BLaER1 (cell line): Measurements from ENCODE around the gene LMAN1L.
A peak's percentile ranks its signal among the peaks of the same experiment; 100 is the strongest.

Experiments
- H3K27ac ChIP-seq: shearing (Covaris generic); formaldehyde crosslinking; 2 replicates; pipeline ENCODE4 v1.8.1; 2022
- H3K27me3 ChIP-seq: shearing (Covaris generic); formaldehyde crosslinking; 2 replicates; pipeline ENCODE4 v1.8.1; 2022
- H3K36me3 ChIP-seq: shearing (Covaris generic); formaldehyde crosslinking; 2 replicates; pipeline ENCODE4 v1.8.1; 2022
- H3K4me1 ChIP-seq: shearing (Covaris generic); formaldehyde crosslinking; 2 replicates; pipeline ENCODE4 v1.8.1; 2022
- H3K4me2 ChIP-seq: shearing (Covaris generic); formaldehyde crosslinking; 2 replicates; pipeline ENCODE4 v1.8.1; 2022
- H3K4me3 ChIP-seq: shearing (Covaris generic); formaldehyde crosslinking; 2 replicates; pipeline ENCODE4 v1.8.1; 2022
- H3K9ac ChIP-seq: shearing (Covaris generic); formaldehyde crosslinking; 2 replicates; pipeline ENCODE4 v1.8.1; 2022
- H3K9me3 ChIP-seq: shearing (Covaris generic); formaldehyde crosslinking; 2 replicates; pipeline ENCODE4 v1.8.1; 2022
- H4K20me1 ChIP-seq: shearing (Covaris generic); formaldehyde crosslinking; 2 replicates; pipeline ENCODE4 v1.8.1; 2022
- Cebpa-rat ChIP-seq: shearing (Covaris generic); IDR thresholded peaks from 2 replicates; pipeline ENCODE4 v1.8.1; 2022

LMAN1L gene

GRCh38 chr15:74793135-74794028 is 19.3 kb upstream of the LMAN1L start:
- Histone ChIP-seq H3K27me3 (no peaks in the 10 kb centered on the region), H3K4me3 (no peak overlapping the region; the same call in 1 of the 2 replicates), H4K20me1 (peaks cover 98% of the 10 kb centered on the region), H3K9me3 (no peaks in the 10 kb centered on the region), H3K9ac (peak overlapping the region; percentile 27; the same call in 1 of the 2 replicates), H3K4me2 (peak overlapping the region; percentile 99), H3K36me3 (peaks cover 46% of the 10 kb centered on the region), H3K27ac (peak overlapping the region; percentile 71), H3K4me1 (peaks cover 89% of the 10 kb centered on the region)
- TF ChIP-seq Cebpa-rat = no peak

GRCh38 chr15:74794248-74794969 is 18.2 kb upstream of the LMAN1L start:
- no peak overlapping the region for H3K9ac ChIP-seq
- peak overlapping the region; percentile 31 for H3K4me2 ChIP-seq
- peak overlapping the region; percentile 31 for H3K27ac ChIP-seq
- peaks cover 89% of the 10 kb centered on the region for H3K4me1 ChIP-seq
- peaks cover 56% of the 10 kb centered on the region for H3K36me3 ChIP-seq
- no peak overlapping the region for H3K4me3 ChIP-seq
- no peaks in the 10 kb centered on the region for H3K9me3 ChIP-seq
- no peaks in the 10 kb centered on the region for H3K27me3 ChIP-seq
- no peak for TF ChIP-seq Cebpa-rat
- peaks cover 98% of the 10 kb centered on the region for H4K20me1 ChIP-seq

GRCh38 chr15:74794970-74795349 is 17.7 kb upstream of the LMAN1L start:
- H3K9ac ChIP-seq = no peak overlapping the region
- peak overlapping the region; percentile 31 for H3K27ac ChIP-seq
- no peaks in the 10 kb centered on the region for H3K9me3 ChIP-seq
- TF ChIP-seq Cebpa-rat = no peak
- no peaks in the 10 kb centered on the region for H3K27me3 ChIP-seq
- H3K4me1 ChIP-seq = peaks cover 89% of the 10 kb centered on the region
- H4K20me1 ChIP-seq = peaks cover 98% of the 10 kb centered on the region
- H3K36me3 ChIP-seq = peaks cover 62% of the 10 kb centered on the region
- H3K4me2 ChIP-seq = peak overlapping the region; percentile 31
- H3K4me3 ChIP-seq = no peak overlapping the region

- Histone ChIP-seq H3K36me3 (peaks cover 73% of the 10 kb centered on the region), H3K27ac (no peak overlapping the region)
- no peak for TF ChIP-seq Cebpa-rat
Measured at GRCh38 chr15:74795966-74796625, 16.5 kb upstream of the LMAN1L start.

GRCh38 chr15:74798388-74799254 is 14.0 kb upstream of the LMAN1L start:
- peak overlapping the region; percentile 24; the same call in 1 of the 2 replicates for H3K9ac ChIP-seq
- peak overlapping the region; percentile 55 for H3K4me2 ChIP-seq
- peaks cover 93% of the 10 kb centered on the region for H4K20me1 ChIP-seq
- H3K4me1 ChIP-seq = peaks cover 59% of the 10 kb centered on the region
- no peaks in the 10 kb centered on the region for H3K27me3 ChIP-seq
- no peak for TF ChIP-seq Cebpa-rat
- peaks cover 84% of the 10 kb centered on the region for H3K36me3 ChIP-seq
- H3K27ac ChIP-seq = peak overlapping the region; percentile 56
- H3K9me3 ChIP-seq = no peaks in the 10 kb centered on the region
- no peak overlapping the region for H3K4me3 ChIP-seq

More at GRCh38 chr15:74795966-74796625, 16.5 kb upstream of the LMAN1L start:
- H3K4me3 ChIP-seq = no peak overlapping the region
- H3K9me3 ChIP-seq = no peaks in the 10 kb centered on the region
- peaks cover 84% of the 10 kb centered on the region for H3K4me1 ChIP-seq
- no peak overlapping the region for H3K9ac ChIP-seq
- peaks cover 98% of the 10 kb centered on the region for H4K20me1 ChIP-seq
- no peak overlapping the region for H3K4me2 ChIP-seq
- no peaks in the 10 kb centered on the region for H3K27me3 ChIP-seq

GRCh38 chr15:74799255-74799855 is 13.3 kb upstream of the LMAN1L start:
- Histone ChIP-seq H3K9ac (peak overlapping the region; percentile 15; the same call in 1 of the 2 replicates), H3K4me1 (peaks cover 56% of the 10 kb centered on the region), H3K27me3 (no peaks in the 10 kb centered on the region), H3K4me2 (peak overlapping the region; percentile 55), H3K9me3 (no peaks in the 10 kb centered on the region), H4K20me1 (peaks cover 93% of the 10 kb centered on the region), H3K4me3 (no peak overlapping the region), H3K36me3 (peaks cover 91% of the 10 kb centered on the region), H3K27ac (peak overlapping the region; percentile 56)
- TF ChIP-seq Cebpa-rat = no peak

GRCh38 chr15:74799856-74800558 is 12.6 kb upstream of the LMAN1L start:
- Histone ChIP-seq H4K20me1 (peaks cover 87% of the 10 kb centered on the region), H3K9ac (0 out of 2 replicates have a peak overlapping the region, but pooled peaks have one; percentile 15), H3K27ac (peak overlapping the region; percentile 56; the same call in 1 of the 2 replicates), H3K9me3 (no peaks in the 10 kb centered on the region), H3K27me3 (no peaks in the 10 kb centered on the region), H3K4me3 (no peak overlapping the region), H3K4me1 (peaks cover 49% of the 10 kb centered on the region), H3K4me2 (peak overlapping the region; percentile 55), H3K36me3 (peaks cover 91% of the 10 kb centered on the region)
- no peak for TF ChIP-seq Cebpa-rat

GRCh38 chr15:74800559-74801094 is 12.0 kb upstream of the LMAN1L start:
- H3K36me3 ChIP-seq = peaks cover 89% of the 10 kb centered on the region
- H3K27me3 ChIP-seq = no peaks in the 10 kb centered on the region
- no peaks in the 10 kb centered on the region for H3K9me3 ChIP-seq
- H3K4me3 ChIP-seq = no peak overlapping the region
- H3K4me1 ChIP-seq = peaks cover 43% of the 10 kb centered on the region
- peaks cover 80% of the 10 kb centered on the region for H4K20me1 ChIP-seq
- no peak for TF ChIP-seq Cebpa-rat
- H3K9ac ChIP-seq = no peak overlapping the region
- no peak overlapping the region for H3K27ac ChIP-seq
- H3K4me2 ChIP-seq = peak overlapping the region; percentile 55
